A549 treated with RU486 at 1 μM for 4 hours (cell line): Measurements from ENCODE around the gene OR14A2. TPM values are rescaled to one million over a fixed set of nuclear protein-coding genes. Genes with fewer than 3 reads are reported as not detected.

ENCODE experiments used
- total RNA-seq: library from RNA; stranded (reverse); fragments of 200-300 nt; extraction: Qiagen RNA extraction; gene quantifications from 5 replicates; pipeline ENCODE4 v1.2.3, GENCODE V29; 2022; ENCODE audit warnings: low read depth

Gene OR14A2
- not detected in 5 replicates for total RNA-seq

DNA sequence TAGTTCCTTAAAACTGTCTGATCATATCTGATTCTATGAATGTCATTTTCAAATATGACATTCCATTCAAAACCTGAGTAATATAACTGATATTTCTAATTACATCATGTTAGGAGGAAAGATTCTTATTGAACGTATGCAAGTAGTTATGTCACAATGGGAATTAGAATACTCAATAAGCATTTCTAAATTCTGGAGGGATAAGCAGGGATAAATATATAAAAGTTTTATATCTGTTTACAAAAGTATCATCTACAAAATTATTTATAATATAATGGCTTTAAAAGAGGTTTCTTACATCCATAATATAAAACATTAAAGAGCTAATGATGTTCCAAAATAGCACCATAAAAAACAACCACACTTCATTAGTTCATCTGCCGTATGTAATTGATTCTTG is at the start of gene OR14A2:
TSS of gene OR14A2 (minus strand) at position 101 of the 400 bp plus-strand sequence.

DNA sequence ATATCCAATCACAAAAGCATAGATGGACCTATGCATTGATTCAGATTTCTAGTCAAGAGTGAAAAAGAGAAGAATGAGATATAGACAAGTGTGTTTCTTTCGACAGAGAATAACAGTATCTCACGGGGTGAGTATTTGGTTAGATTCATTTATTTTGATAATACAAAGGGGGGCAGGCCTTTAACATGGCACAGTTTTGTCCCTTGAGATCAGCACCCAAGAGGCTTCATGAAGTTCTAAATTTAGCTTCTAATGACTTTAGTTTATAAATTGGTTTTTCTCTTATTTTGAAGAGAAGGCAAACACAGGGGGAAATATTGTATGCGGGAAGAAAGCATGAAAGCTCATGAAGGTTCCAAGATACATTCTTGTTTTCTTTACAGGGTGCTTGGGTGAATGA is 12.5 kb upstream of the OR14A2 start, which contains the start of gene OR1C1:
TSS of gene OR1C1 (minus strand) at position 101 of the 400 bp plus-strand sequence. CDS start 2,150 bp downstream, outside the sequence.

DNA sequence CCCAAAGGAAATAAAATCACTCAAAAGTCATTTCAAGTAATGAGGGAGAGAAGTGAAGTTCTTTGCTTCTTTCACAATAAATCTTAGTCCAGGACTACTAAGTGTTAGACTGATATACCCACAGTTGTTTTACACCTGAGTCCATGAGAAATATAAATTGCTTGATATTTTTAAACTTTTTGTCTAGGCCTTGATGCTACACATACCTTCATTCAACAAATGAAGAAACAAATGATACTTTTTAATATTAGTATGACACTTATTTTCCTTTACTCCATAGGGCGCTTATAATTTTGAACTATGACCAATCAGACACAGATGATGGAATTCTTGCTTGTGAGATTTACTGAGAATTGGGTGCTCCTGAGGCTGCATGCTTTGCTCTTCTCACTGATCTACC is 9.6 kb downstream of the OR14A2 start, which contains the start of gene OR14K1:
TSS of gene OR14K1 (plus strand) at position 301 of the 400 bp plus-strand sequence. CDS start at position 301, 0 bp downstream.

DNA sequence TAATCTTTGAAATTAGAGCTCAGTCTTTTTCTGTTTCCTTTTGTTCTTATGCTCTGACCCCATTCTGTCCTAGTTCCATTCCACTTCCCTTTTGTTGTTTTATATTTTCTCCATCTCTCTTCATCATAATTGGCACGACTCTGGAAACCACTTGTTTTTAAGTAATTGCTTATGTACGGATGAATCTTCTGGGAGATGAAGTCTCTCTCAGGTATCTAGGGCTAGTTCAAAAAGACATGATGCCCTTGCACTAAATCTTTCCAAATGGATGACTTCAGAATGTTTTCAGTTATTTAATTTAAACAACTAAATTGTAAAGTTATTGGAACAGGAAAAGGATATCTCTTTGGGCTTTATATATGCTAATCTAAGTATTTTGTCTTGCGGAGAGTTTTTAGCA is 31.4 kb downstream of the OR14A2 start, which contains the start of gene OR6F1:
TSS of gene OR6F1 (minus strand) at position 101 of the 400 bp plus-strand sequence. CDS start 3,891 bp downstream, outside the sequence.

DNA sequence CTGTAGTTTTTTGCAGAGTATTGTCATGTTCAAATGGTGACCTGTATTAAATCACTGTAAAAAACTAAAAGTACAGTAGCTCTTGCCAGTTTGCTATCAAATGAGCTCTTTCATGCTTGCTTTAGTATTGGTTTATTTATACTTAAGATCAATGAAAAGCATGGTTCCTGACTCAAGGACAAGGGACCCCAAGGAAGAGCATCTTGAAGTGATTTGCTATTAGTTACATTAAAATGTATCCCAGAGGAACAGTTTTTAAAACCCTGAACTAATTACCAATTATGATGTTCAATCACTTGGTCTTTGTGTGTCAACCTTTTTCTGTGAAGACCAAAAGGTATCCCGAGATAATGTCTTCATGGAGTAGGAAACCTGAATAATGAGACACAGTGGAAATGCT is 68.3 kb downstream of the OR14A2 start, which contains the start of gene OR13G1:
TSS of gene OR13G1 (minus strand) at position 101 of the 400 bp plus-strand sequence. CDS start 6,698 bp downstream, outside the sequence.

Other genes with a start within 250 kb of the OR14A2 start
- gene OR2C3, start 211.7 kb downstream of the OR14A2 start, total RNA-seq = not detected in 5 replicates
- gene GCSAML, start 199.0 kb downstream of the OR14A2 start, total RNA-seq = not detected in 5 replicates
- gene OR2G2, start 159.8 kb downstream of the OR14A2 start, total RNA-seq = not detected in 5 replicates
- not detected in 5 replicates for gene OR2G3, start 142.6 kb downstream of the OR14A2 start, total RNA-seq
- not detected in 5 replicates for gene OR13G1, start 68.4 kb downstream of the OR14A2 start, total RNA-seq
- gene OR6F1, start 31.5 kb downstream of the OR14A2 start, total RNA-seq = not detected in 5 replicates
- not detected in 5 replicates for gene OR14K1, start 9.5 kb downstream of the OR14A2 start, total RNA-seq
- not detected in 5 replicates for gene OR1C1, start 12.4 kb upstream of the OR14A2 start, total RNA-seq
- gene OR14A16, start 76.0 kb upstream of the OR14A2 start, total RNA-seq = not detected in 5 replicates
- not detected in 5 replicates for gene OR11L1, start 93.8 kb upstream of the OR14A2 start, total RNA-seq
- gene TRIM58, start 109.0 kb upstream of the OR14A2 start, total RNA-seq = not detected in 5 replicates
- not detected in 5 replicates for gene OR2W3, start 147.4 kb upstream of the OR14A2 start, total RNA-seq
- gene OR2T8, start 172.1 kb upstream of the OR14A2 start, total RNA-seq = not detected in 5 replicates
- gene OR2AJ1, start 176.7 kb upstream of the OR14A2 start, total RNA-seq = not detected in 5 replicates
- gene OR2L8, start 200.7 kb upstream of the OR14A2 start, total RNA-seq = not detected in 5 replicates
- not detected in 5 replicates for gene OR2AK2, start 217.1 kb upstream of the OR14A2 start, total RNA-seq